ENCODE measurements around the gene ESPN. TPM values are rescaled to one million over a fixed set of nuclear protein-coding genes. Genes with fewer than 3 reads are reported as not detected.

The ESPN gene
- total RNA-seq, 1 experiment from 2014 or later = 8.5 TPM

- peak; percentile 73 for ATAC-seq
- intact Hi-C loops (cut with micrococcal nuclease; ENCODE audit: unreplicated experiment) = no loop called here
- TF ChIP-seq SIN3A (IDR thresholded peaks at IDR 0.05; ENCODE audit: borderline replicate concordance, insufficient read depth, low read depth, low read length) = no peak
- no peak for TF ChIP-seq REST (IDR thresholded peaks at IDR 0.05; ENCODE audit: insufficient read depth in 1 of 2, low read depth in 2 of 2, low read length in 1 of 2)
- no peak for TF ChIP-seq POLR2AphosphoS5 (IDR thresholded peaks at IDR 0.05; ENCODE audit: low read depth, low read length)
- TF ChIP-seq CTCF (IDR thresholded peaks at IDR 0.05) = peak; percentile 73
- TF ChIP-seq TCF7L2 (IDR thresholded peaks at IDR 0.05; ENCODE audit: low read depth, low read length) = no peak
- CTCF ChIA-PET = interaction anchor here (0.6 to 1.4 kb wide), 9 partner anchors 15 to 189 kb away, joined by 3 to 7 read pairs (median 4); no protein-coding TSS in a partner anchor
- Histone ChIP-seq H3K27ac (ENCODE audit: low read length) (no peak overlapping the region), H3K36me3 (ENCODE audit: control insufficient read depth, insufficient read depth, low read length) (no peaks in the 10 kb centered on the region), H3K4me3 (ENCODE audit: low read depth in 2 of 2, low read length in 2 of 2) (peak overlapping the region; percentile 6 to 29; a peak in 3 of 4 replicates), H3K27me3 (ENCODE audit: control insufficient read depth, insufficient read depth, low read length) (no peaks in the 10 kb centered on the region), H3K9me3 (ENCODE audit: control insufficient read depth, insufficient read depth, low read depth, low read length) (no peaks in the 10 kb centered on the region), H3K4me1 (ENCODE audit: control insufficient read depth, insufficient read depth, low read length) (peaks cover 14% of the 10 kb centered on the region)
- DNase-seq (ENCODE audit: low read depth, low spot score) = no peak
- no TSS peak for BruUV-seq (replicated peaks)
- in situ Hi-C loops (cut with HindIII; ENCODE audit: low pct_unique_long_range_greater_than_20kb, low sequenced_read_pairs) = no loop called here
- POLR2A ChIA-PET = interaction anchor here (0.7 kb wide), 2 partner anchors 81 to 182 kb away, joined by 3 to 5 read pairs; no protein-coding TSS in a partner anchor
Measured at GRCh38 chr1:6440198-6441126, 15.9 kb downstream of the ESPN start.

- no peak for ATAC-seq
- ChIA-PET CTCF (no interaction called here), POLR2A (no interaction called here)
- BruUV-seq (replicated peaks) = no TSS peak
- TF ChIP-seq POLR2AphosphoS5 (IDR thresholded peaks at IDR 0.05; ENCODE audit: low read depth, low read length) (no peak), TCF7L2 (IDR thresholded peaks at IDR 0.05; ENCODE audit: low read depth, low read length) (no peak), CTCF (IDR thresholded peaks at IDR 0.05) (no peak), REST (IDR thresholded peaks at IDR 0.05; ENCODE audit: insufficient read depth in 1 of 2, low read depth in 2 of 2, low read length in 1 of 2) (no peak), SIN3A (IDR thresholded peaks at IDR 0.05; ENCODE audit: borderline replicate concordance, insufficient read depth, low read depth, low read length) (no peak)
- no peak overlapping the region for H3K27ac ChIP-seq (ENCODE audit: low read length)
- no peaks in the 10 kb centered on the region for H3K27me3 ChIP-seq (ENCODE audit: control insufficient read depth, insufficient read depth, low read length)
- DNase-seq (ENCODE audit: low read depth, low spot score) = no peak
- H3K4me3 ChIP-seq (ENCODE audit: low read depth in 2 of 2, low read length in 2 of 2) = no peak overlapping the region
- in situ Hi-C loops (cut with HindIII; ENCODE audit: low pct_unique_long_range_greater_than_20kb, low sequenced_read_pairs) (no loop called here), intact Hi-C loops (cut with micrococcal nuclease; ENCODE audit: unreplicated experiment) (no loop called here)
- H3K9me3 ChIP-seq (ENCODE audit: control insufficient read depth, insufficient read depth, low read depth, low read length) = no peaks in the 10 kb centered on the region
- peaks cover 14% of the 10 kb centered on the region for H3K4me1 ChIP-seq (ENCODE audit: control insufficient read depth, insufficient read depth, low read length)
- no peaks in the 10 kb centered on the region for H3K36me3 ChIP-seq (ENCODE audit: control insufficient read depth, insufficient read depth, low read length)
Measured at GRCh38 chr1:6441586-6441985, 17.0 kb downstream of the ESPN start.

Measured in Panc1 (cell line).